GM12878 (cell line): ENCODE results near the gene URAD. TPM values are rescaled to one million over a fixed set of nuclear protein-coding genes. Genes with fewer than 3 reads are reported as not detected.

Source experiments
- ATAC-seq: fragments of 200-7000 bp; cut with Tn5 transposase; 3 replicates; pipeline ENCODE4 v1.9.1; 2020; ENCODE audit warnings: mild to moderate bottlenecking, moderate library complexity
- BruUV-seq: library from RNA; stranded (reverse); fragments of 400-500 nt; replicated peaks from 2 replicates; lab custom pipeline; 2021; lab: Mats Ljungman, UMichigan
- CTCF ChIA-PET: fragments of 300-600 bp; sonication (Branson Sonifier 250); formaldehyde crosslinking; extraction: SDS; loops from one replicate; lab custom pipeline; 2021; ENCODE audit warnings: inconsistent platforms; lab: Yijun Ruan, JAX
- POLR2A ChIA-PET: fragments of 350-600 bp; formaldehyde crosslinking; extraction: SDS; loops from one replicate; lab custom pipeline; 2021; ENCODE audit warnings: inconsistent platforms; lab: Charles Lee
- RAD21 ChIA-PET: fragments of 300-600 bp; sonication (Branson Sonifier 250); formaldehyde crosslinking; loops from one replicate; lab custom pipeline; 2023; ENCODE audit warnings: antibody characterized with exemption; ENCODE audit not compliant: unreplicated experiment; lab: Charles Lee
- SMC1A ChIA-PET: fragments of 300-600 bp; sonication (Branson Sonifier 250); formaldehyde crosslinking; loops from one replicate; lab custom pipeline; 2023; ENCODE audit not compliant: unreplicated experiment, uncharacterized antibody; lab: Charles Lee
- DNase-seq: peaks from one replicate; pipeline ENCODE4 v3.0.0-alpha.2; 2011; ENCODE audit warnings: low read depth, low spot score
- FAIRE-seq: peaks from 3 replicates; lab custom pipeline; 2011; peaks lifted over from hg19 to GRCh38; lab: Jason Lieb, UNC
- H2AFZ ChIP-seq: 2 replicates; pipeline ENCODE4 v1.6.0; 2011; ENCODE audit warnings: low read depth, low read length, control low read depth; ENCODE audit not compliant: control insufficient read depth
- H3K27ac ChIP-seq: 2 replicates; pipeline ENCODE4 v1.5.1; 2011; ENCODE audit warnings: control low read depth; ENCODE audit not compliant: control insufficient read depth, insufficient read depth
- H3K27me3 ChIP-seq, 2 experiments: replicated peaks in 1 of 2; 2 replicates each; pipeline versions ENCODE4 v1.6.0 to v1.6.1; 2011; ENCODE audit warnings: low read length in 1 of 2; ENCODE audit not compliant: control insufficient read depth in 2 of 2, insufficient read depth in 2 of 2
- H3K36me3 ChIP-seq, 2 experiments: 2 replicates each; pipeline ENCODE4 v1.5.1; 2011; ENCODE audit warnings: low read length in 1 of 2; ENCODE audit not compliant: control insufficient read depth in 2 of 2, insufficient read depth in 2 of 2
- H3K4me1 ChIP-seq: 2 replicates; pipeline ENCODE4 v1.6.1; 2011; ENCODE audit warnings: mild to moderate bottlenecking, low read length, moderate library complexity, mixed read lengths; ENCODE audit not compliant: control insufficient read depth, insufficient read depth
- H3K4me2 ChIP-seq: 2 replicates; pipeline ENCODE4 v1.6.0; 2011; ENCODE audit warnings: control low read depth; ENCODE audit not compliant: control insufficient read depth, insufficient read depth
- H3K4me3 ChIP-seq: fragments of 200-600 bp; sonication (generic); 2 replicates; pipeline ENCODE4 v1.5.1; 2016
- H3K79me2 ChIP-seq: 2 replicates; pipeline ENCODE4 v1.6.0; 2011; ENCODE audit warnings: low read length; ENCODE audit not compliant: control insufficient read depth, insufficient read depth
- H3K9ac ChIP-seq: 2 replicates; pipeline ENCODE4 v1.8.0; 2011; ENCODE audit warnings: low read length, control low read depth, mixed read lengths; ENCODE audit not compliant: control insufficient read depth, insufficient read depth
- H3K9me3 ChIP-seq: replicated peaks from 3 replicates; pipeline ENCODE4 v1.5.1; 2011; ENCODE audit warnings: mild to moderate bottlenecking, low read length; ENCODE audit not compliant: control insufficient read depth, insufficient read depth
- H4K20me1 ChIP-seq: 2 replicates; pipeline ENCODE4 v1.6.0; 2011; ENCODE audit not compliant: control insufficient read depth, insufficient read depth
- E2F4 ChIP-seq: IDR thresholded peaks from 2 replicates; pipeline ENCODE4 v1.6.1; 2012; ENCODE audit warnings: low read depth, low read length, improper control_type of control experiment
- HDGF ChIP-seq: fragments of 450-650 bp; IDR thresholded peaks from 2 replicates; pipeline ENCODE4 v1.6.1; 2016; ENCODE audit warnings: antibody characterized with exemption
- MAX ChIP-seq: IDR thresholded peaks from 2 replicates; pipeline ENCODE4 v1.6.1; 2012; ENCODE audit warnings: low read depth, low read length, improper control_type of control experiment
- POLR2A ChIP-seq: IDR thresholded peaks from 2 replicates; pipeline ENCODE4 v1.6.1; 2011; ENCODE audit warnings: low read depth, mild to moderate bottlenecking, low read length
- SMARCA5 ChIP-seq: fragments of 450-650 bp; IDR thresholded peaks from 2 replicates; pipeline ENCODE4 v1.6.1; 2017; ENCODE audit warnings: mild to moderate bottlenecking
- SUZ12 ChIP-seq: fragments of 200-600 bp; sonication (generic); IDR thresholded peaks from one replicate; pipeline ENCODE4 v1.6.1; 2018; ENCODE audit warnings: antibody characterized with exemption, mild to moderate bottlenecking; ENCODE audit not compliant: unreplicated experiment
- ZNF687 ChIP-seq: fragments of 450-650 bp; IDR thresholded peaks from 2 replicates; pipeline ENCODE4 v1.6.1; 2017; ENCODE audit warnings: mild to moderate bottlenecking, moderate library complexity
- WGBS: methylation state at CpG from one replicate; pipeline ENCODE4 v1.1.6; 2016; ENCODE audit warnings: low lambda C conversion rate; ENCODE audit not compliant: insufficient replicate concordance, insufficient coverage; ENCODE audit errors: missing lambda C conversion rate; 5-methylcytosine and 5-hydroxymethylcytosine counted together
- in situ Hi-C: fragments of 300-500 bp; cut with MboI; formaldehyde crosslinking; loops from 9 replicates; pipeline ENCODE4 v1.14.3; 2018; ENCODE audit warnings: mixed read lengths
- intact Hi-C: fragments of 100-400 bp; cut with micrococcal nuclease; formaldehyde crosslinking; loops from one replicate; pipeline ENCODE4 v1.14.2; 2022; ENCODE audit not compliant: unreplicated experiment
- polyA plus RNA-seq, 11 experiments: library from polyadenylated mRNA; depleted of rRNA in 4 of 11; unstranded in 6 of 11; stranded (reverse) in 5 of 11; fragments of >200 nt; fragmentation: Nextera tagmentation in 4 of 11; fragmentation: Illumina TruSeq in 1 of 11; extraction: Ambion mirVana in 4 of 11; extraction: Trizol in 1 of 11; gene quantifications; 1 replicate in 1 of 11; 2 replicates in 10 of 11; pipeline versions ENCODE4 v1.2.1 to v1.2.3, GENCODE V29; 2011 to 2016; ENCODE audit warnings: inconsistent platforms in 2 of 11, missing spikeins in 2 of 11, low read depth in 1 of 11
- total RNA-seq, 4 experiments: library from RNA; depleted of rRNA in 3 of 4; stranded (reverse); fragments of >200 nt in 3 of 4; fragmentation: Illumina TruSeq in 1 of 4; extraction: Trizol in 1 of 4; gene quantifications; 2 replicates each; pipeline versions ENCODE4 v1.2.1 to v1.2.3, GENCODE V29; 2013 to 2021
- TF ChIP-seq, protein P1 (sequence below): fragments of 450-650 bp; formaldehyde crosslinking; IDR thresholded peaks from 2 replicates; pipeline ENCODE4 v1.5.0; 2022; ENCODE audit warnings: mild to moderate bottlenecking, missing genetic modification characterization
- TF ChIP-seq, protein P2 (sequence below): IDR thresholded peaks from 2 replicates; pipeline ENCODE4 v1.6.1; 2012; ENCODE audit warnings: low read length, inconsistent platforms

Gene URAD
- total and polyA plus RNA-seq, 10 of the 15 experiments (the other 5 are each of a cell fraction or from before 2014, with no cell fraction given) = not detected

DNA sequence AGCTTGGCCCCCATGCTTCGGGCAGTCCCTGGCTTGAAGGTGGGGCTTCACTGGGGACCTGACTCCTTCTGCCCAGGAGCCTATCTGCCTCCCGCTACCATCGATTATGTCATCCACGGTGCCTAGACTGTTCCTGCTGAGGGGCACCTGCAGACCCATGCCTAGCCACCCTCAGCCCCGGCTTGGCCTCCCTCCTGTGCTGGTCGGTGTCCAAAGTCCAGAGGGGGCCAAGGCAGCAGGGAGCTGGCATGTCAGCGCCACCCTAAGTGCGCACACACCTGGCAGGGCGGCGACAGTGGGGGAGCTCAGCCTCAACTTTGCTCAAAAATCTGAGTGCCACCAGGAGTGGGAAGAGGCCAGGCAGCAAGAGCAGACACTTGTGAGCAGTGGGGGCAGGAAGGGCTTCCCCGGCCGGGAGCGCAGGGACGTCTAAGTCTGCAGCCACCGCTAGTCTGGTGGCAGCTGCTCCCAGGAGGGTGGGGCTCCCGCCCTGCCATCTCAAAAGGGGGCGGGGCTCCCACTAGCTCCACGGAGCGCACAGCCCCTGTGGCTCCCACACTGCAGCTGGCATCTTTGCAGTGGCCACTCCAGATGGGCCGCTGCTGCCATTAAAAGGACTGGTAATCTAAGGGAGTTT lies 13.5 kb upstream of the URAD start:
- H3K36me3 ChIP-seq = no peaks in the 10 kb centered on the region
- BruUV-seq = no TSS peak
- H3K4me3 ChIP-seq = no peak overlapping the region
- H3K9me3 ChIP-seq = no peaks in the 10 kb centered on the region
- no peak overlapping the region for H2AFZ ChIP-seq
- ChIA-PET CTCF (interaction anchor here (1.6 kb wide), 1 partner anchor 18 kb away, joined by 4 read pairs; no protein-coding TSS in a partner anchor), RAD21 (no interaction called here)
- H3K27me3 ChIP-seq = no peaks in the 10 kb centered on the region
- no peak overlapping the region for H3K4me2 ChIP-seq
- 69% methylated on average over 20 of the region's 20 CpGs for WGBS
- no peak for TF ChIP-seq SUZ12
- TF ChIP-seq E2F4 = no peak
- TF ChIP-seq HDGF = no peak
- no peak for TF ChIP-seq POLR2A
- TF ChIP-seq SMARCA5 = no peak
- TF ChIP-seq, protein P1, sequence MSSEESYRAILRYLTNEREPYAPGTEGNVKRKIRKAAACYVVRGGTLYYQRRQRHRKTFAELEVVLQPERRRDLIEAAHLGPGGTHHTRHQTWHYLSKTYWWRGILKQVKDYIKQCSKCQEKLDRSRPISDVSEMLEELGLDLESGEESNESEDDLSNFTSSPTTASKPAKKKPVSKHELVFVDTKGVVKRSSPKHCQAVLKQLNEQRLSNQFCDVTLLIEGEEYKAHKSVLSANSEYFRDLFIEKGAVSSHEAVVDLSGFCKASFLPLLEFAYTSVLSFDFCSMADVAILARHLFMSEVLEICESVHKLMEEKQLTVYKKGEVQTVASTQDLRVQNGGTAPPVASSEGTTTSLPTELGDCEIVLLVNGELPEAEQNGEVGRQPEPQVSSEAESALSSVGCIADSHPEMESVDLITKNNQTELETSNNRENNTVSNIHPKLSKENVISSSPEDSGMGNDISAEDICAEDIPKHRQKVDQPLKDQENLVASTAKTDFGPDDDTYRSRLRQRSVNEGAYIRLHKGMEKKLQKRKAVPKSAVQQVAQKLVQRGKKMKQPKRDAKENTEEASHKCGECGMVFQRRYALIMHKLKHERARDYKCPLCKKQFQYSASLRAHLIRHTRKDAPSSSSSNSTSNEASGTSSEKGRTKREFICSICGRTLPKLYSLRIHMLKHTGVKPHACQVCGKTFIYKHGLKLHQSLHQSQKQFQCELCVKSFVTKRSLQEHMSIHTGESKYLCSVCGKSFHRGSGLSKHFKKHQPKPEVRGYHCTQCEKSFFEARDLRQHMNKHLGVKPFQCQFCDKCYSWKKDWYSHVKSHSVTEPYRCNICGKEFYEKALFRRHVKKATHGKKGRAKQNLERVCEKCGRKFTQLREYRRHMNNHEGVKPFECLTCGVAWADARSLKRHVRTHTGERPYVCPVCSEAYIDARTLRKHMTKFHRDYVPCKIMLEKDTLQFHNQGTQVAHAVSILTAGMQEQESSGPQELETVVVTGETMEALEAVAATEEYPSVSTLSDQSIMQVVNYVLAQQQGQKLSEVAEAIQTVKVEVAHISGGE (CRISPR knock-in tag) = no peak
- TF ChIP-seq MAX = no peak
- TF ChIP-seq, protein P2, sequence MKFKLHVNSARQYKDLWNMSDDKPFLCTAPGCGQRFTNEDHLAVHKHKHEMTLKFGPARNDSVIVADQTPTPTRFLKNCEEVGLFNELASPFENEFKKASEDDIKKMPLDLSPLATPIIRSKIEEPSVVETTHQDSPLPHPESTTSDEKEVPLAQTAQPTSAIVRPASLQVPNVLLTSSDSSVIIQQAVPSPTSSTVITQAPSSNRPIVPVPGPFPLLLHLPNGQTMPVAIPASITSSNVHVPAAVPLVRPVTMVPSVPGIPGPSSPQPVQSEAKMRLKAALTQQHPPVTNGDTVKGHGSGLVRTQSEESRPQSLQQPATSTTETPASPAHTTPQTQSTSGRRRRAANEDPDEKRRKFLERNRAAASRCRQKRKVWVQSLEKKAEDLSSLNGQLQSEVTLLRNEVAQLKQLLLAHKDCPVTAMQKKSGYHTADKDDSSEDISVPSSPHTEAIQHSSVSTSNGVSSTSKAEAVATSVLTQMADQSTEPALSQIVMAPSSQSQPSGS = no peak
- TF ChIP-seq ZNF687 = no peak
- TF ChIP-seq, all 136 proteins: peak for 0
- Histone ChIP-seq H4K20me1 (no peaks in the 10 kb centered on the region), H3K79me2 (no peaks in the 10 kb centered on the region), H3K27ac (no peak overlapping the region), H3K4me1 (no peaks in the 10 kb centered on the region), H3K9ac (no peak overlapping the region)
- no peak for DNase-seq
- POLR2A ChIA-PET = interaction anchor here (1.1 kb wide), 1 partner anchor 12 kb away, joined by 3 read pairs; no protein-coding TSS in a partner anchor
- peak; percentile 53 for ATAC-seq
- no peak for FAIRE-seq
- in situ Hi-C loops = no loop called here
- intact Hi-C loops = no loop called here
- SMC1A ChIA-PET = no interaction called here
